Stimulated activated CD8-positive, alpha-beta memory T cell treated with anti-CD3 and anti-CD28 coated beads, Interleukin-12 subunit alpha, Interleukin-12 subunit beta, amount 100 ng/mL, for 4 hours (primary cell): ENCODE results near the gene HEBP2.
"Not testable (repeated sequence)": the region's sequence is repeated elsewhere in the genome, so short reads cannot be mapped to it uniquely, and the experiment has no call there.

ENCODE experiments used
- DNase-seq: peaks from one replicate; pipeline ENCODE4 v3.0.0-alpha.2; 2020; ENCODE audit warnings: low read depth

HEBP2 gene, protein sequence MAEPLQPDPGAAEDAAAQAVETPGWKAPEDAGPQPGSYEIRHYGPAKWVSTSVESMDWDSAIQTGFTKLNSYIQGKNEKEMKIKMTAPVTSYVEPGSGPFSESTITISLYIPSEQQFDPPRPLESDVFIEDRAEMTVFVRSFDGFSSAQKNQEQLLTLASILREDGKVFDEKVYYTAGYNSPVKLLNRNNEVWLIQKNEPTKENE

DNA sequence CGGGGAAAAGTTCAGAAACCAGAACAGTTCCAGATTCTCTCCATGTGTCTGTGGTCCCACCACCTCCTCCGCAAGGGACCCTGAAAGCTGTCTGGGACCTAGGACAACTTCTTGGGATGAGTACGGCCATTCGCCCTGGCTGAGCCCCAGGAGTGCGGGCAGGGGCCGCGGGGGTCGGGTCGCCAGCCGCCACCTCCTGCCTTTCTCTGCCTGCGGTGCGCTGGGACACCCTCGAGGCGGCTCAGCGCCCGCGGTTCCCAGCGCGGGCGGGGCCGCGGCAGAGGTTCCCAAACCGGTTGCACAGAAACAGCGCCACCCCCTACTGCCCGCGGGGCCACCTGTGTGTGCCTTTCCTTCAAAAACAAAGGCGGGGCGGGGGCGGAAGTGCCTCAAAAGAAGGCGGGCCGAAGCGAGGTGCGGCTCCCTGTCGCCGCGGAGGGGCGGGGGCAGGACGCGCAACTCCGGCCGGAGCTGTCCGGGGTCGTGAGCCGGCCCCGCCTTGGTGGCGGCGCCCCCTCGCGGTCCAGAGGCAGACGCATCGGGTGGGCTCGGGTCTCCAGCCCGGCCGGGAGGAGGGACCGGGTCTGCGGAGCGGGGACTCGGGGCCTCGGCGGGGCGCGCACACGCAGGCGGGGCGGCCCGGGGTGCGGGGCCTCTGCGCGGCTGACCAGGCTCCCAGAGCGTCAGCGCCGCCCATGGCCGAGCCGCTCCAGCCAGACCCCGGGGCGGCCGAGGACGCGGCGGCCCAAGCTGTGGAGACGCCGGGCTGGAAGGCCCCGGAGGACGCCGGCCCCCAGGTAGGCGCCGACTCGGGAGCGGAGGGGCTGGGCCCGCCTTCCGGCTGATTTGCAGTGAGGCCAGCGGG is at the start of gene HEBP2:
HEBP2 (plus strand) TSS at position 423 of the 865 bp plus-strand sequence; CDS start at position 696, 273 bp downstream.
- DNase-seq = peak; percentile 69

DNA sequence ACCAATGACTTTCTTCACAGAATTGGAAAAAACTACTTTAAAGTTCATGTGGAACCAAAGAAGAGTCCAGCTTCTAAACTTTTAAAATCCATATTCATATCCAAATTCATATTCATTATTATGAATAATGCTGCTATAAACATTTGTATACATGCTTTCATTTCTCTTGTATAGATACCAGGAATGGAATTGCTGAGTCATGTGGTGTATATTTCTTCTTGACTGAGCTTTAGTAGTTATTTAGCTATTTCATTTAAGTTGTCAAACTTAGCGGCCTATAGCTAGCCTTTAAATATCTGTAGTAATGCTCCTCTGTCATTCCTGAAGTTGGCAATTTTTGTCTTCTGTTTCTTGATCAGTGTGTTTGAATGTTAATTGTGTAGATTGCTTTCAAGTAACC is 46.1 kb upstream of the HEBP2 start:
- no peak for DNase-seq

DNA sequence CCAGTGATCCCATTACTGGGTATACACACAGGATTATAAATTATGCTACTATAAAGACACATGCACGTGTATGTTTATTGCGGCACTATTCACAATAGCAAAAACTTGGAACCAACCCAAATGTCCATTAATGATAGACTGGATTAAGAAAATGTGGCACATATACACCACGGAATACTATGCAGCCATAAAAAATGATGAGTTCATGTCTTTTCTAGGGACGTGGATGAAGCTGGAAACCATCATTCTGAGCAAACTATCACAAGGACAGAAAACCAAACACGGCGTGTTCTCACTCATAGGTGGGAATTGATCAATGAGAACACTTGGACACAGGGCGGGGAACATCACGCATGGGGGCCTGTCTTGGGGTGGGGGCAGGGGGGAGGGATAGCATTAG is 35.3 kb upstream of the HEBP2 start:
- not testable (repeated sequence) for DNase-seq

DNA sequence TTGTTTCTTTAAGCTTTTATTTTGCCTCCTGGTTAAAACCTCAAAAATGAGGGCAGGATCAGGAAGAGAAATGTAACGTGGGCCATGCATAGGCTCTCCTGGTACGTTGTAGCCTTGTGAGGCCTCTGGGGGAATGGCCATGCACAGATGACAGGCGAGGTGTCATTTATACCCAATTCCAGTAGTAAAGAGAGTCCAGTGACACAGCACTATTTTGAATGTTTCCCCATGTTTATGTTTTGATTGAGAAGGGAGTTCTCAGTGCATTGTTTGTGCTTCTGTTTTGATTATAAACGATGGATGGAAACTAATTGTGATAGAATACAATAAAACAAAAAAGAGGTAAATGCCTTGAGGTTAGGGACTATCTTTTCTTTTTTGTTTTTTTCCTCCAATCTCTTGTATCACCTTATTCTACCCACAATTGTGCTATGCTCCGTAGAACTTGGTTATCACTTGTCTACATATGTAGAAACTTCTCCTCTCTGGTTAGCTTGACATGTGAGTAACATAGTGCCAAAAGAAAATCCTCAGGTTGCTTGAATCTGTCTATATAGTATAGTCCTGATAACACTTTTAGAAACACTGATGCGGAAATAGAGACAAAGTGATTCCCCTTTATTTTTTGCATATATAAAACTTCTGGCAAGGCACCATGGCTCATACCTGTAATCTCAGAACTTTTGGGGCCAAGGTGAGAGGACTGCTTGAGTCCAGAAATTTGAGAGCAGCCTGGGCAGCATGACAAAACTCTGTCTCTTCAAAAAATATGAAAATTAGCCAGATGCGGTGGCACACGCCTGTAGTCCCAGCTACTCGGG is 33.2 kb upstream of the HEBP2 start:
- DNase-seq = no peak

DNA sequence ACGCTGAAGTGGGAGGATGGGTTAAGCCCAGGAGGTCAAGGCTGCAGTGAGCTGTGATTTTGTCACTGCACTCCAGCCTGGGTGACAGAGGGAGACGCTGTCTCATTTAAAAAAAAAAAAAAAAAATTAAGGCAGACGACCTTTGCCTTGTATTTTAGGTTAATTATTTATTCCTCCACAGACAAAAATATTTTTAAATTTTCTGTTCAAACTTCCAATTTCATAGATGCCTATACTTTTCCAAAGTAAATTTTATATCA is 32.6 kb upstream of the HEBP2 start:
- DNase-seq = no peak

DNA sequence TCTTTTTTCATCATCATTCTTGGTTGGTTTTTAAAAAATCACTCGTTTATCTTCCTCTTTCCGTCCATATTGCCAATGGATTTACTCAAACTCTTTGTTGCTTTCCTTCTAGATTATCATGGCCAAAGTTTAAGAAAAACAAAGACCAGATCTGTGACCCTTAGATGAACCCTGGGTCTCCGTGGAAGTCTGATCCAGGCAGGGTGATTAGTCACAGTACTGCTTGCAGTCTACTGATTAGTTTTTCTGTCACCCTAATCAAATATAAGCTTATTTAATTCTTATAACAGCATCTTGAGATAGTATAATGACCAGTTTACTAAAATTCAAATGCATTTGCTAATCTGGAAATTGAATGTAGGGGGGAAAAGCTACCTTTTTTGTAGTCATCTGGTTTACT is 32.3 kb upstream of the HEBP2 start:
- no peak for DNase-seq

DNA sequence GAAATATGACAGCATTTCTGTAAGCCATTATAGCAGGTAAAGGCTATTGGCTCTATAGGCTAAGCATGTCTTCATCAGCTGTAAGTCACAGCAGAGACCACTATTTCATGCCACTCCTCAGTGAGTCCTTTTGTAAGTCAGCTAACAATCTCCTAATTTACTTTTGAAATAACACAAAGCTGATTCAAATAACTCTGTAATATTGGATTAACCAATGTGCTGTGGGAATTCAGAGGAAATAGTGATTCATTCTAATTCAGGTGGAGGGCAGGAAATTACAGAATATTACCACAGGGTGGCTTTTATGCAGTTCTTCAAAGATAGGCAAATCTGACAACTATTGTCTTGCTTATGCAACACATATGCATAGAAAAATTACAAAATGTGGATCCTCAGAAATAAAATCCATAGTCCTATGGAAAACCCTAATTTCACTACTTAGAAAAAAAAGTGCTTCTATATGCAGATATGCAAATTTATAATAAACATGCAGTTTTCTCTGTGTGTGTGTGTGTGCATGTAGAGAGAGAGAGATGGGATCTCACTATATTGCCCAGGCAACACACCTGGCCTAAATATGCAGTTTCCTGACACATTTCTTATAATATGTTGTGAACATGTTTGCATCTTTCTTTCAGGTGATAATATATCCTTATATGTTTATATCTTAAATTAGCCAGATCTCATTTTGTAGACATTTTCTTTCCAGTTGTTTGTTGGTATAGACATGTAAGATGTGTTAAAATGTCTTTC is 31.1 kb upstream of the HEBP2 start:
- DNase-seq = no peak

DNA sequence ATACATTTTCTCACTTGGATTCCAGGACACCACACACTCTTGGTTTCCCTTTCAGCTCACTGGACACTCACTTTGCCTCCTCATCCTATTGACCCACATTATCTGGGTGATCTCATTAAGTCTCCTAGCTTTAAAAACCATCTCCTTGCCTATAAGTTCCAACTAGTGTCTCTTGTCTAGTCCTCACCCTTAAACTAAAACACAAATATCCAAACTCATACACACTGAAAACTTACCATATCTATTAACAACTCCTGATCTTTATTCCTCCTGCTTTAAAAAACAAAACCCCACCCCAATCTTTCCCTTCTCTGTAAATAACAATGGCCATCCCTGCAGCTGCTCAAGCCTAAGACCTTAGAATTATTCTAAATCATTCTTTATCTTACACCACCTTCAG is 29.8 kb upstream of the HEBP2 start:
- no peak for DNase-seq

DNA sequence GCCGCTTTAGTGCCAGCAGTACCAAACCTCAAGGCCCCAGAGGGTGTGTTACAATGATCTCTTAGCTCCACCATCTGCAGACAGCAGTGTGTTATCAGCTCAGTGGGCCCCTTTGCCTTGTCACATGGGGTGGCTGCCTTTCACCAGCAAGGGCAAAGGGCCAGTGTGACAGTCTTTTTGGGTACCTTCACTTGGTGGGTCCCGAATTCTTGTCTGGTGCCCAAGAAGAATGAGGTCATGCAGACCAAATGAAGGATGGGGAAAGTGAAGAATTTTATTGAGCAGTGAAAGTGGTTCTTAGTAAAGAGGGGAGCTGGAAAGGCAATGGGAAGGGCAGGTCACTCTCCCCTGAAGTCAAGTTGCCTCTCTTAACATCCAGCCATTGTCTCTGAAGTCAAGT is 29.2 kb upstream of the HEBP2 start:
- no peak for DNase-seq

DNA sequence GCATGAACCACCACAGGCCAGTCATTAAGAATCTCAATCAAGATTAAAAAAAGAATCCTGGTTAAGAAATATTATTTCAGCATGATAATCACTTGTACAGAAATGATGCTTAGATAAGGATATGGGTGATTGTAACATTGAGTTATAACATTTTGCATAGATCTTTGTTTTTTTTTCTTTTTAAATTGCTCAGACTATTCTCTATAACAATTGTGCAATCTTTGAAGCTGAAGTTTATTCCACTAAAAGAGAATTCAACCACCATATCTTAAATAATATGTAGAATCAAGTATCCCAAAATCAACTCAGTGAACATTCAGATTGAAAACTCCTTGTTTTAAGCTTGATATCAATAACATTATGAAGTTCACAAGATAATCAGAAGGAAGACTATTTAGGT is 27.0 kb upstream of the HEBP2 start:
- no peak for DNase-seq

DNA sequence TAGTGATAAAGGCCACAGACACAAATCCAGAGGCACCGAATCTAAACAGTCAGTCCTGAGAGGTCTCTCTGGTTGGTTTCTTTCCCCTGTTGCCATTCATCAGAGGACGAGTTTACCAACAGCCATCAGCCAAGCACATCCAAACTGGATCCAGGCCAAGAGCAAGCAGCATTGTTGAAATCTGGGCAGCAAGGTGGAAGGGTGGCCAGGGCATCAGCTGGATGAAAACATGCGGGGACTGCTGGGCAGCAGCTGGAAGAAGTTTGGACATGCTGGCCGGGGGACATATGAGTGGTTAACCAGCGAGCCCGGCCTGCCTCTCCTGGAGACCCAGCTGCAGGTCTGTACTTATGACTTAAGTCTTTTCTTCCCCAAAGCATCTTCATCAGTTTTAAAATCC is 26.2 kb upstream of the HEBP2 start, which contains the start of gene SMIM28:
SMIM28 (plus strand) TSS at position 62 of the 400 bp plus-strand sequence; CDS start at position 230, 168 bp downstream.
- no peak for DNase-seq

DNA sequence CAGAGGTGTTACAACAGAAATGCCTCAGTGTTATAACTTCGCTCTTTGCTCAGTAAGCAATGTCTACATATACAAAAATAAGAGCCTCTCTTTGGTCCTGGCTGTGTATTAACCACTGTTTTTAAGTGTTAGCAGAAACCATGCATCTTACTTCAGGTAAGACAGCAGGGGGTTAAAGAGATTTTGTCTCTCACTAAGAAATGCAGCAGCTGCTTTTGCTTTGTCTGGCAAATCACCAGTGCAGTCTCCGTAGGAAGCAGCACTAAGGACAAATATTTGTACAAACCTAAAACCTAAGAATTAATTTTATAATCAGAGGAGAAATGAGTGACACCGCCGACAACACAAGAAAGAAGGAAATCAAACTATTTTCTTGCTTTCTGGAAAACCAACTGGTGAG is 25.6 kb upstream of the HEBP2 start:
- no peak for DNase-seq

DNA sequence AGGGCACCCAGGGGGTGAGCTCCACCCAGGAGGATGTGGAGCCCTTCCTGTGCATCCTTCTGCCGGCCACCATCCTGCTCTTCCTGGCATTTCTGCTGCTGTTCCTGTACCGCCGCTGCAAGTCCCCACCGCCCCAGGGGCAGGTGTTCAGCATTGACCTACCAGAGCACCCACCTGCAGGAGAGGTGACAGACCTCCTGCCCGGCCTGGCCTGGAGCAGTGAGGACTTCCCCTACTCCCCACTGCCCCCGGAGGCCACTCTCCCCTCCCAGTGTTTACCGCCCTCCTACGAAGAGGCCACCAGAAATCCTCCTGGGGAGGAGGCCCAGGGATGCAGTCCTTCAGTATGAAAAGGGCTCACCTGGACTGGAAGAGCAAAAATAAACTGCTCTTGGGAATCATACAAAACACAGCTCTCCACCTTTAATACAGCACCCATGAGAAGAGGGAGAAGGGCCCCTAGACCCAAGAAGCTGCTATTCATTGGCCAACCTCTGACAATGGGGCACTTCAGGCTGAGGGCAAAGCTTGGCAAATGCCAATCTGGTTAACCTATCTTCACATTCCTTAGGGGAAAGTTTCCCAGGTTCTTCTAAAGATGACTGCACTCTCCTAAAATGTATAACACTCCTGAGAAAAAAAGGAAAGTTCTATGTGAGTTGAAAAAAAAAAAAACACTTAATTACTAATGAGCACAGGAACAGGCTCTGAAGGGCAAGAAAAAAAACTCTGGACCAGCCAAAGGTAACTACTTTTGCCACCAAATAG is 21.3 kb upstream of the HEBP2 start:
- no peak for DNase-seq

DNA sequence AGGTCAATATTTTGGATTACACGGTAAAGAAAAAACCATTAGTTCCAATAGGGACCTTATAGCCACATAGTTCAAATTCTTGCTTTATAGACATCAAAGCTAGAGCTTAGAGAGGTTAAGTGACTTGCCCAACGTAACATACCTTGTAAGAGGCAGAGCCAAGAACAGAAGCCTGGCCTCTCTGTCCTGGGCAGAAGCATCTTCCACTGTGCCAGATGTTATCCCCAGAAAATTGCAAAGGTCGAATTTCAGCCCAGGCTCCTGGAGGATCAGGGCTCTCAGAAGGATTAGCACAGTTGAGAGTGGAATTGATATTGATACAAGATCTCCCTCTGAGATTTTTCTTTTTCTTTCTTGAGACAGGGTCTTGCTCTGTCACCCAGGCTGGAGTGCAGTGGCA is 20.2 kb upstream of the HEBP2 start:
- DNase-seq = no peak

DNA sequence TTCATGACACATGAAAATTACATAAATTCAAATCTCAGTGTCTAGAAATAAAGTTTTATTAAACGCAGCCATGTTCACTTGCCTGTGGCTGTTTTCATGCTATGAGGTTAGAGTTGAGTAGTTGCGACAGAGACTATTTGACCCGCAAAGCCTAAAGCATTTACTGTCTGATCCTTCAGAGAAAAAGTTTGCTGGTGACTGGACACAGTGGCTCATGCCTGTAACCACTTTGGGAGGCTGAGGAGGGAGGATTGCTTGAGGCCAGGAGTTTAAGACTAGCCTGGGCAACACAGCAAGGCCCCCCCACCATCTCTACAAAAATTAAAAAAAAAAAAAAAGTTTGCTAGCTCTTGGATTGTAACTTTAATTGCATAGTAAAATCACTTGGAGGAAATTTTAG is 17.1 kb upstream of the HEBP2 start:
- no peak for DNase-seq

DNA sequence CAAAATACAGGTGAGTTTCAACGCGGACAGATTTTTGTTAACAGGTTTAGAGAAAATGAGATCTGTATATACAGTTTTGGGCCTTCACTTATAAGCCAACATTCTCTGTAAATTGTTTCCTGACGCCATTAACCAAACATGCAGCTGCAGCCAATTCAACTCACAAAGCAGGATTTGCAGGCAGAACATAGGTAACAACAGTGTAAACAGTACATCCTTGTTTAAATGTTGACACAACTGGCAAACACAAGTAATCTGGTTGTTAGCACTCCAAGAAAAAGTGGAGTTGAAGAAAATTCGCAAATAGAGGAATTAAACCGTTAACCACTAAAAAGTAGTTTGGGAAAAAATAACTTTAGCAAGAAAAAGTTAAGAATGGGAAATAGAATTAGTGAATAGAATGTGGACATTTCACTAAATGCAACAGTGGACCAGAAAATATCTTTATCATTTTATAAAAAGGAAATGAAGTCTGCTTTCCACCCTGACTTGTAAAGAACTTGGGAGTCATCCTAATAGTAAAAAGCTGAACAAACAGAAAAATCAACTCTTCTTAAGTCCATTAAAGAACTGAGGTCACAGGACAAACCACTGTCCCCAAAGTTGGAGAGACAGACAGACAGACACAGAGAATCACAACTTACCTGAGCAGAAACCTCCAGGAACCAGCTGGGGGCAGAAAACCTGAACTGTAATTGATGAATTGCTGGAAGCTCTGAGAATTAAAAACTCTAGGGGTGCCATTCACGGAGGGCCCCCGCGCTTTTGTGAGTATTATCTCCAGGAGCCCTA is 16.2 kb upstream of the HEBP2 start:
- no peak for DNase-seq

DNA sequence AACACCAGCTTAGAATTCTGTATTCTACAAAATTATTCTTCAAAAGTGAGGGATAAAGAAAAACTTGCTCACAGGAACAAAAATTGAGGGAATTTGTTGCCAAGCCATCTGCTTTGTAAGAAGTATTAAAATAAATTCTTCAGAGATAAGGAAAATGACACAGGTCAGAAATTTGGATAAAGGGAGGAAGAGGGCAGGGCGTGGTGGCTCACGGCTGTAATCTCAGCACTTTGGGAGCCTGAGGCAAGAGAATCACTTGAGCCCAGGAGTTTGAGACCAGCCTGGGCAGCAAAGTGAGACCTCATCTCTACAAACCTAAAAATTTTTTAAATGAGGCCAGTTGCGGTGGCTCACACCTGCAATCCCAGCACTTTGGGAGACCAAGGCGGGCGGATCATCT is 14.5 kb upstream of the HEBP2 start:
- DNase-seq = no peak

DNA sequence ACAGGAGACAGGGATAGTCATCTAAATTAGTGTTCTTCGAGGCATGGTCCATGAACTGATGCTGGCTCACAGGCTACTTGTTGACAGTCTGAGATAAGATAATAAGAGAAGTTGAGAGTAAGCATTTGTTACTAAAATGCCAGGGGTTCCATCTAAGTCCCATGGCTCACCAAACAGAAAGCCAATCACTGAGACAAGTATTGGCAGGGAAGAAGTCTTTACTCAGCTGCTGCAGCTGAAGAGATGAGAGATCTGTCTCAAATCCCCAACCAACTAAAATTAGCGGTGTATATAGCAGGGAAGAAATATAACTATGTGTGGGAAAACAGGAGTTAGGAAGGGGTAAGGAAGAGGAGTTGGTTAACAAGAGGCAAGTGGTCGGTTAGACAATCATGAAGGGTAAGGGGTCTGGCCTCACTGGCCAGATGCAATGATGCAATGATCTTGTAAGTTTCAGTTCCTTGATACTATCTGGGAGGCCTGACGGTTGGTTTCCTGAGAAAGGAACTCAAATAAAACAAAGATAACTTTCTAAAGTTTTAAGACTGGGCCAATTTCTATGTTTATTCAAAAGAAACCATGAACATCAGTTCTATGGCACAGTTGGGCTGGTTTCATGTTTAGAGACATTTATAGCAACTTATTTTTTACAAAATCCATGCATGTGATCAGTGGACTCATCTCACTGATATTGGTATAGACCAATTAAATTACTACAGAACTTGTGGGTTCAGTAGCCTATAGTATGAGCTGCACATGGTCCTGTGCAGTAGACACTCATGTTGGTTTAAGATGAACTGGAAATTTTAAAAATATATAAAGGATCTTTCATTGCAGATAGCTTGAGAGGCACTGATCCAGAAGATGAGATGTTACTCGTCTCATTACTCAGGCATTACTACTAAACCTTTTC is 9.9 kb upstream of the HEBP2 start:
- DNase-seq = no peak

DNA sequence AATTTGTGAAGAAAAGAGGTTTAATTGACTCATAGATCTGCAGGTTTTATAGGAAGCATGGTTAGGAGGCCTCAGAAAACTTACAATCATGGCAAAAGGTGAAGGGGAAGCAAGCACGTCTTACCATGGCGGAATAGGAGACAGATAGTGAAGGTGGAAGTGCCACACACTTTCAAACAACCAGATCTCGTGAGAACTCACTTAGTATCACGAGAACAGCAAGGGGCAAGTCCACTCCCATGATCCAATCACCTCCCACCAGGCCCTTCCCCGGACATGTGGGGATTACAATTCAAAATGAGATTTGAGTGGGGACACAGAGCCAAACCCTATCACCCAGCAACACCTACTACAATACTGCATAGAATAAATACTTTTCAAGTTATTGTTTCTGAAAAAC is 7.3 kb upstream of the HEBP2 start:
- no peak for DNase-seq
